Measurements from ENCODE around the gene ARAF.

ARAF gene

GRCh38 chrX:47584714-47585113 is 23.7 kb downstream of the ARAF start:
- Histone ChIP-seq H3K27me3 (replicated peaks) (no peaks in the 10 kb centered on the region), H3K4me3 (ENCODE audit: low read depth, low read length) (peak overlapping the region; percentile 76), H3K36me3 (replicated peaks) (peaks cover 19% of the 10 kb centered on the region), H3K27ac (peak overlapping the region; percentile 12)
- DNase-seq, result no peak
- TF ChIP-seq CTCF (IDR thresholded peaks at IDR 0.05; ENCODE audit: low read depth, low read length, missing control alignments), result no peak
- in situ Hi-C loops (cut with HindIII; ENCODE audit: low pct_ligation_motif_present, low sequenced_read_pairs), result no loop called here

DNA sequence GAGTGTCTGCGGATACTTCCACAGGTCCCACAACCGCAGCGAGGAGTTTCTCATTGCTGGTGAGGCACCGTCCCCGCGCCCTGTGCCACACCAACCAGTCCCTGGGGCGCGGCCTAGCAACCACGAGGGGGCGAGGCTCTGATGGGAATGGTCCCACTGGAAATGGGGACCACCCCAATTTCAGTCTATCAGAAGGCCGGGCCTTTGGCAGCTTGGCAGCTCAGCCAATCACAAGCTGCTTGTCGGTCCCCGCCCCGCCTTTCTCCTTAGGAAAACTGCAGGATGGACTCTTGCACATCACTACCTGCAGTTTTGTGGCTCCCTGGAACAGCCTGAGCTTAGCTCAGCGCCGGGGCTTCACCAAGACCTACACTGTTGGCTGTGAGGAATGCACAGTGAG is 24.3 kb downstream of the ARAF start:
- TF ChIP-seq CTCF (IDR thresholded peaks at IDR 0.05; ENCODE audit: low read depth, low read length, missing control alignments), result no peak
- DNase-seq, result no peak
- Histone ChIP-seq H3K27me3 (replicated peaks) (no peaks in the 10 kb centered on the region), H3K4me3 (ENCODE audit: low read depth, low read length) (peak overlapping the region; percentile 76), H3K36me3 (replicated peaks) (peaks cover 19% of the 10 kb centered on the region), H3K27ac (no peak overlapping the region)
- in situ Hi-C loops (cut with HindIII; ENCODE audit: low pct_ligation_motif_present, low sequenced_read_pairs), result no loop called here

DNA sequence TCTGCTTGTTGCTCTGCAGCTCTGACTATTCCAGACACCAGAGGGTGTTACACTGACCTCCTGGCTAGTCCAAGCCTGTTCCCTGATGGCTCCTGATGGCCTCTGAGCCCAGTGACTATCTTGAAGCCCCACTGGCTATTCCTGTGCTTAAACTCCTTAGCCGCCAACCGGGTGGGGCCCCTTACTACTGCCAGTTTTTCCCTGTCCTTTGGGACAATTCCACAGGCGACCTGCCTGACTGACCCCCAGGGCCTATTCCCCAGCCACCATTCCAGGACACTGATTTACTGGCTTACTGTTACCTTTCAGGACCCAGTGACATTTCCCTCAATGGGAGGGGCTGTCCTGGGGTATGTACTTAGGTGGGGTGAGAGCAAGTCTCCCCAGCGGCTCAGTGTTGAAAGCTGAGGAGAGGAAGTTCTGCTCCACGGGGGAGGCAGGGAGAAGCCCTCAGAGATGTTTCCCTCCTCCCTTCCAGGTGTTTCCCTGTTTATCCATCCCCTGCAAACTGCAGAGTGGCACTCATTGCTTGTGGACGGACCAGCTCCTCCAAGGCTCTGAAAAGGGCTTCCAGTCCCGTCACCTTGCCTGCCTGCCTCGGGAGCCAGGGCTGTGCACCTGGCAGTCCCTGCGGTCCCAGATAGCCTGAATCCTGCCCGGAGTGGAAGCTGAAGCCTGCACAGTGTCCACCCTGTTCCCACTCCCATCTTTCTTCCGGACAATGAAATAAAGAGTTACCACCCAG is 25.2 kb downstream of the ARAF start:
- no peaks in the 10 kb centered on the region for H3K27me3 ChIP-seq (replicated peaks)
- peaks cover 19% of the 10 kb centered on the region for H3K36me3 ChIP-seq (replicated peaks)
- H3K4me3 ChIP-seq (ENCODE audit: low read depth, low read length), result no peak overlapping the region
- in situ Hi-C loops (cut with HindIII; ENCODE audit: low pct_ligation_motif_present, low sequenced_read_pairs), result no loop called here
- no peak for DNase-seq
- TF ChIP-seq CTCF (IDR thresholded peaks at IDR 0.05; ENCODE audit: low read depth, low read length, missing control alignments), result no peak
- H3K27ac ChIP-seq, result no peak overlapping the region

- no peak for DNase-seq
Measured at GRCh38 chrX:47587091-47587891, 26.3 kb downstream of the ARAF start.

GRCh38 chrX:47587906-47588735 is 27.1 kb downstream of the ARAF start:
- no peaks in the 10 kb centered on the region for H3K27me3 ChIP-seq (replicated peaks)
- no peak for TF ChIP-seq CTCF (IDR thresholded peaks at IDR 0.05; ENCODE audit: low read depth, low read length, missing control alignments)
- DNase-seq, result no peak
- in situ Hi-C loops (cut with HindIII; ENCODE audit: low pct_ligation_motif_present, low sequenced_read_pairs), result no loop called here
- no peak overlapping the region for H3K27ac ChIP-seq
- H3K4me3 ChIP-seq (ENCODE audit: low read depth, low read length), result no peak overlapping the region
- peaks cover 19% of the 10 kb centered on the region for H3K36me3 ChIP-seq (replicated peaks)

More at GRCh38 chrX:47587091-47587891, 26.3 kb downstream of the ARAF start:
- in situ Hi-C loops (cut with HindIII; ENCODE audit: low pct_ligation_motif_present, low sequenced_read_pairs), result no loop called here
- Histone ChIP-seq H3K27me3 (replicated peaks) (no peaks in the 10 kb centered on the region), H3K27ac (no peak overlapping the region), H3K4me3 (ENCODE audit: low read depth, low read length) (no peak overlapping the region), H3K36me3 (replicated peaks) (peaks cover 19% of the 10 kb centered on the region)
- TF ChIP-seq CTCF (IDR thresholded peaks at IDR 0.05; ENCODE audit: low read depth, low read length, missing control alignments), result no peak

Measured in brain microvascular endothelial cell (primary cell).